K562 (cell line): ENCODE measurements around the gene NME9. TPM values are rescaled to one million over a fixed set of nuclear protein-coding genes. Genes with fewer than 3 reads are reported as not detected.

Source experiments
- ATAC-seq: fragments of 200-7000 bp; cut with Tn5 transposase; 3 replicates; pipeline ENCODE4 v1.9.1; 2020; ENCODE audit warnings: moderate library complexity
- BruUV-seq: library from RNA; stranded (reverse); fragments of 400-500 nt; replicated peaks from 2 replicates; lab custom pipeline; 2021; lab: Mats Ljungman, UMichigan
- CTCF ChIA-PET: fragments of 300-600 bp; formaldehyde crosslinking; extraction: SDS; loops from one replicate; lab custom pipeline; 2021; ENCODE audit warnings: low intra/inter-chr PET ratio; lab: Yijun Ruan, JAX
- POLR2A ChIA-PET: fragments of 300-600, 350-650 bp; sonication (Branson Sonifier 250); formaldehyde crosslinking; extraction: SDS; loops from one replicate; lab custom pipeline; 2021; ENCODE audit warnings: antibody characterized with exemption, inconsistent platforms; lab: Yijun Ruan, JAX
- DNase-seq, 4 experiments: peaks; one replicate each; pipeline versions ENCODE4 v3.0.0 to v3.0.0-alpha.2; 2011 to 2018; ENCODE audit warnings: low spot score in 3 of 4, mixed read lengths in 3 of 4; ENCODE audit errors: extremely low read depth in 1 of 4
- FAIRE-seq: peaks from 2 replicates; lab custom pipeline; 2011; peaks lifted over from hg19 to GRCh38; lab: Jason Lieb, UNC
- H2AFZ ChIP-seq: 2 replicates; pipeline ENCODE4 v1.6.0; 2011; ENCODE audit warnings: low read depth, low read length, control low read depth, inconsistent platforms
- H3K27ac ChIP-seq: fragments of 200-600 bp; 3 replicates; pipeline ENCODE4 v1.8.0; 2011; ENCODE audit warnings: low read depth, mild to moderate bottlenecking, control low read depth, inconsistent platforms, low read length, moderate library complexity, mixed read lengths; ENCODE audit errors: extremely low read depth
- H3K27me3 ChIP-seq, 2 experiments: fragments of 300-600 bp in 1 of 2; 2 replicates in 1 of 2; 3 replicates in 1 of 2; pipeline versions ENCODE4 v1.6.0 to v1.8.0; 2011; ENCODE audit warnings: inconsistent platforms in 2 of 2, low read length in 2 of 2, mild to moderate bottlenecking in 1 of 2, mixed read lengths in 1 of 2, moderate library complexity in 1 of 2; ENCODE audit not compliant: control insufficient read depth in 2 of 2, insufficient read depth in 2 of 2
- H3K36me3 ChIP-seq: fragments of 300-600 bp; 3 replicates; pipeline ENCODE4 v1.8.0; 2011; ENCODE audit warnings: mild to moderate bottlenecking, low read length, inconsistent platforms; ENCODE audit not compliant: control insufficient read depth, insufficient read depth
- H3K4me1 ChIP-seq, 2 experiments: fragments of 200-600 bp in 1 of 2; replicated peaks in 1 of 2; 2 replicates in 1 of 2; 3 replicates in 1 of 2; pipeline versions ENCODE4 v1.5.1 to v1.8.0; 2011; ENCODE audit warnings: inconsistent platforms in 2 of 2, low read length in 2 of 2, mild to moderate bottlenecking in 1 of 2, mixed read lengths in 1 of 2, moderate library complexity in 1 of 2; ENCODE audit not compliant: control insufficient read depth in 2 of 2, insufficient read depth in 2 of 2
- H3K4me2 ChIP-seq: 2 replicates; pipeline ENCODE4 v1.6.1; 2011; ENCODE audit warnings: low read length, control low read depth, inconsistent platforms, mixed read lengths; ENCODE audit not compliant: insufficient read depth
- H3K4me3 ChIP-seq: fragments of 200-600 bp; sonication (generic), shearing (Covaris generic); 2 replicates; pipeline ENCODE4 v1.5.1; 2016; ENCODE audit warnings: control low read depth, inconsistent platforms
- H3K79me2 ChIP-seq: fragments of 200-600 bp; 3 replicates; pipeline ENCODE4 v1.8.0; 2011; ENCODE audit warnings: low read length, inconsistent platforms; ENCODE audit not compliant: control insufficient read depth, insufficient read depth
- H3K9ac ChIP-seq, 2 experiments: 2 replicates each; pipeline versions ENCODE4 v1.6.0 to v1.6.1; 2011; ENCODE audit warnings: low read depth in 2 of 2, low read length in 2 of 2, control low read depth in 1 of 2, inconsistent platforms in 1 of 2, mild to moderate bottlenecking in 1 of 2, mixed read lengths in 1 of 2; ENCODE audit not compliant: insufficient read depth in 1 of 2
- H3K9me1 ChIP-seq: one replicate; pipeline ENCODE4 v1.6.0; 2011; ENCODE audit warnings: inconsistent platforms, mild to moderate bottlenecking, low read length, moderate library complexity; ENCODE audit not compliant: control insufficient read depth, insufficient read depth
- H3K9me3 ChIP-seq: replicated peaks from 2 replicates; pipeline ENCODE4 v1.5.1; 2011; ENCODE audit warnings: low read depth, low read length, inconsistent platforms; ENCODE audit not compliant: control insufficient read depth, insufficient read depth
- H4K20me1 ChIP-seq: replicated peaks from 2 replicates; pipeline ENCODE4 v1.6.1; 2011; ENCODE audit warnings: low read length, inconsistent platforms, mixed read lengths; ENCODE audit not compliant: control insufficient read depth, insufficient read depth
- BMI1 ChIP-seq: fragments of 150-350 bp; IDR thresholded peaks from 2 replicates; pipeline ENCODE4 v1.6.1; 2014; ENCODE audit warnings: low read length
- BRF1 ChIP-seq: IDR thresholded peaks from 3 replicates; pipeline ENCODE4 v1.6.1; 2011; ENCODE audit warnings: borderline replicate concordance, mild to moderate bottlenecking; ENCODE audit not compliant: insufficient read length; ENCODE audit errors: extremely low read depth
- KLF10 ChIP-seq: fragments of 250-450 bp; sonication (Bioruptor Pico); IDR thresholded peaks from 2 replicates; pipeline ENCODE4 v1.6.1; 2021; ENCODE audit warnings: matching md5 sums
- ZNF589 ChIP-seq: fragments of 200-800 bp; sonication (Bioruptor generic); IDR thresholded peaks from 2 replicates; pipeline ENCODE4 v1.6.1; 2016; ENCODE audit warnings: low read depth, missing genetic modification characterization, missing compliant biosample characterization
- WGBS: fragments of 100-300 bp; shearing (Covaris generic); methylation state at CpG from one replicate; pipeline ENCODE4 v1.1.6; 2016; ENCODE audit warnings: low coverage, mixed read lengths; ENCODE audit not compliant: insufficient coverage; ENCODE audit errors: missing lambda C conversion rate; 5-methylcytosine and 5-hydroxymethylcytosine counted together
- in situ Hi-C: fragments of 300-500 bp; cut with MboI; formaldehyde crosslinking; loops from 4 replicates; pipeline ENCODE4 v1.15.0; 2018; ENCODE audit warnings: inconsistent platforms, mixed read lengths
- intact Hi-C: fragments of 100-400 bp; cut with micrococcal nuclease; formaldehyde crosslinking; loops from 2 replicates; pipeline ENCODE4 v1.14.2; 2022
- polyA plus RNA-seq, 8 experiments: library from polyadenylated mRNA; depleted of rRNA in 4 of 8; stranded (reverse) in 5 of 8; unstranded in 3 of 8; fragments of >200 nt; fragmentation: Nextera tagmentation in 2 of 8; fragmentation: Illumina TruSeq in 1 of 8; extraction: Ambion mirVana in 2 of 8; extraction: Trizol in 1 of 8; gene quantifications; 2 replicates each; pipeline versions ENCODE4 v1.2.1 to v1.2.3, GENCODE V29; 2011 to 2014; ENCODE audit warnings: inconsistent platforms in 1 of 8, missing spikeins in 1 of 8
- total RNA-seq, 7 experiments: library from RNA; depleted of rRNA in 6 of 7; stranded (reverse); fragments of >200 nt in 6 of 7; fragmentation: Illumina TruSeq in 2 of 7; extraction: Trizol in 2 of 7; gene quantifications; 2 replicates each; pipeline versions ENCODE4 v1.2.1 to v1.2.3, GENCODE V29; 2011 to 2021; ENCODE audit warnings: low replicate concordance in 1 of 7
- TF ChIP-seq, protein P1 (sequence below): fragments of 250-450 bp; sonication (Bioruptor Pico); IDR thresholded peaks from 2 replicates; pipeline ENCODE4 v1.5.0; 2021
- TF ChIP-seq, protein P2 (sequence below): IDR thresholded peaks from 2 replicates; pipeline ENCODE4 v1.6.1; 2014; ENCODE audit warnings: antibody characterized with exemption

The NME9 gene
- total and polyA plus RNA-seq, 9 of the 15 experiments (the other 6 are each of a cell fraction or from before 2014, with no cell fraction given) = 0.05 to 0.15 (median 0.13) TPM; not detected in 6

DNA sequence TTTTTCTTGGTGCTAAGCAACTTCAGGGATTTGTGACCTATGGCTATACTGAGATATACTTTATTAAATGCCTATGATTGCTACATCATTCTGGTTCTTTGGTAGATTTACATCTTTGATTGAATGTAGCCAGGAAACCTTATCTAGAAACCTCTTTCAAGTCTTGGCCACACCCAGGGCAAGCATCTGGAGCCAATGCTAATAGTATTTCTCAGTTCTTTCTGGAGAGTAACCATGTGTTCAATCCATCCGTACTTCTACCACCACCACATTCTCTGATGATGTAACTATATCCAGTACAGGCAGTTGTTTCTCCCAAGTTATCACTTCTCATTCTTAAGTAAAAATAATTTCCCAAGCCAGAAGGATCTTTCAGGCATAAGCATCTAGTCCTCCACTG lies 69.0 kb downstream of the NME9 start:
- CTCF ChIA-PET = no interaction called here
- no peaks in the 10 kb centered on the region for H3K27me3 ChIP-seq
- no peak overlapping the region for H3K9ac ChIP-seq
- H3K36me3 ChIP-seq = peaks cover 24% of the 10 kb centered on the region; the same call in 2 of the 3 replicates
- no peaks in the 10 kb centered on the region for H3K79me2 ChIP-seq
- intact Hi-C loops (no loop called here), in situ Hi-C loops (no loop called here)
- H3K27ac ChIP-seq = no peak overlapping the region
- ATAC-seq (no peak), FAIRE-seq (no peak), DNase-seq (no peak)
- H3K4me2 ChIP-seq = no peak overlapping the region
- H3K9me1 ChIP-seq = no peaks in the 10 kb centered on the region
- no peaks in the 10 kb centered on the region; a peak in 1 of 5 replicates for H3K4me1 ChIP-seq
- no peak overlapping the region for H2AFZ ChIP-seq
- no TSS peak for BruUV-seq
- H3K4me3 ChIP-seq = no peak overlapping the region
- TF ChIP-seq BMI1 = no peak
- TF ChIP-seq, protein P1, sequence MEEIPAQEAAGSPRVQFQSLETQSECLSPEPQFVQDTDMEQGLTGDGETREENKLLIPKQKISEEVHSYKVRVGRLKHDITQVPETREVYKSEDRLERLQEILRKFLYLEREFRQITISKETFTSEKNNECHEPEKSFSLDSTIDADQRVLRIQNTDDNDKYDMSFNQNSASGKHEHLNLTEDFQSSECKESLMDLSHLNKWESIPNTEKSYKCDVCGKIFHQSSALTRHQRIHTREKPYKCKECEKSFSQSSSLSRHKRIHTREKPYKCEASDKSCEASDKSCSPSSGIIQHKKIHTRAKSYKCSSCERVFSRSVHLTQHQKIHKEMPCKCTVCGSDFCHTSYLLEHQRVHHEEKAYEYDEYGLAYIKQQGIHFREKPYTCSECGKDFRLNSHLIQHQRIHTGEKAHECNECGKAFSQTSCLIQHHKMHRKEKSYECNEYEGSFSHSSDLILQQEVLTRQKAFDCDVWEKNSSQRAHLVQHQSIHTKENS (CRISPR knock-in tag) = no peak
- no peak for TF ChIP-seq KLF10 (CRISPR knock-in tag)
- TF ChIP-seq BRF1 = no peak
- no peak for TF ChIP-seq ZNF589
- TF ChIP-seq, protein P2, sequence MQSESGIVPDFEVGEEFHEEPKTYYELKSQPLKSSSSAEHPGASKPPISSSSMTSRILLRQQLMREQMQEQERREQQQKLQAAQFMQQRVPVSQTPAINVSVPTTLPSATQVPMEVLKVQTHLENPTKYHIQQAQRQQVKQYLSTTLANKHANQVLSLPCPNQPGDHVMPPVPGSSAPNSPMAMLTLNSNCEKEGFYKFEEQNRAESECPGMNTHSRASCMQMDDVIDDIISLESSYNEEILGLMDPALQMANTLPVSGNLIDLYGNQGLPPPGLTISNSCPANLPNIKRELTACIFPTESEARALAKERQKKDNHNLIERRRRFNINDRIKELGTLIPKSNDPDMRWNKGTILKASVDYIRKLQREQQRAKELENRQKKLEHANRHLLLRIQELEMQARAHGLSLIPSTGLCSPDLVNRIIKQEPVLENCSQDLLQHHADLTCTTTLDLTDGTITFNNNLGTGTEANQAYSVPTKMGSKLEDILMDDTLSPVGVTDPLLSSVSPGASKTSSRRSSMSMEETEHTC = no peak
- no peaks in the 10 kb centered on the region for H3K9me3 ChIP-seq
- POLR2A ChIA-PET = no interaction called here
- WGBS = 67% methylated on average over 1 of the region's 1 CpG
- H4K20me1 ChIP-seq = no peaks in the 10 kb centered on the region
